Measurements from ENCODE around the gene PALM3. TPM values are rescaled to one million over a fixed set of nuclear protein-coding genes. Genes with fewer than 3 reads are reported as not detected.
"Not testable (repeated sequence)": the region's sequence is repeated elsewhere in the genome, so short reads cannot be mapped to it uniquely, and the experiment has no call there.

The PALM3 gene
- total RNA-seq, 3 donors from 2014 or later (not counting 1 experiment from before 2014, with no cell fraction given), result not detected

DNA sequence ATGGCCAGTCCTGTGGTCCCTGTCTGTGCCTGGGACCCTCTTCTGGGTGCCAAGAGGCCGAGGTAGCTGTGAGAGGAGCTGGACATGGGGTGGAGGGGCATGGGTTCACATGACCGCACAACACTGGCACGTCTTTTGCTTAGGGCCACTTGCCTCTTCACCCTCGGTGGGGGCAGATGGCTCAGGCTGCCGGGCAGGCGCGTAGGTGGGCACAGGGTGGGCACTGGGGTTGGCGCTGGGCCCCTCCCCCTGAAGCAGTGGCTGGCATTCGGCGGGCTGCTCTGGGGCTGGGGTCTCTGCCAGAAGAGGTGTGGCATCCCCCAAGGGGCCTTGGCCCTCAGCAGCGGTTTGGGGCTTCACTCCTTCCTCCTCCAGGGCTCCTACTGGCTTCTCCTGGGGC lies 8.4 kb downstream of the PALM3 start:
- Mint-ChIP-seq H3K27me3 (ENCODE audit: low read depth in 2 of 2) (peaks cover 7 to 10% of the 10 kb centered on the region in 2 donors), H3K36me3 (no peaks in the 10 kb centered on the region), H3K4me3 (no peak overlapping the region), H3K4me1 (peaks cover 5 to 23% of the 10 kb centered on the region in 2 donors), H3K27ac (peak overlapping the region in 1 of 2 donors; percentile 21), H3K9me3 (no peaks in the 10 kb centered on the region)
- H3K4me3 ChIP-seq (ENCODE audit: low read length), result no peak overlapping the region
- ATAC-seq (no peak), DNase-seq (peak in 1 of 2 donors; percentile 11)
- intact Hi-C loops (cut with micrococcal nuclease), result no loop called here
- H3K4me1 ChIP-seq (ENCODE audit: control insufficient read depth, insufficient read depth, low read length), result peaks cover 14% of the 10 kb centered on the region
- peaks cover 9% of the 10 kb centered on the region for H3K27me3 ChIP-seq (ENCODE audit: control insufficient read depth, insufficient read depth, low read length)
- WGBS (ENCODE audit: insufficient coverage), result 90% methylated on average over 11 of the region's 11 CpGs
- H3K27ac ChIP-seq (ENCODE audit: low read length), result no peak overlapping the region
- H3K9me3 ChIP-seq (ENCODE audit: control insufficient read depth, insufficient read depth, low read length), result no peaks in the 10 kb centered on the region
- H3K36me3 ChIP-seq (ENCODE audit: control insufficient read depth, insufficient read depth, low read length), result peaks cover 39% of the 10 kb centered on the region
- TF ChIP-seq CTCF (IDR thresholded peaks at IDR 0.05), result no peak

GRCh38 chr19:14053032-14053431 lies 8.8 kb downstream of the PALM3 start:
- peaks cover 43% of the 10 kb centered on the region for H3K36me3 ChIP-seq (ENCODE audit: control insufficient read depth, insufficient read depth, low read length)
- H3K9me3 ChIP-seq (ENCODE audit: control insufficient read depth, insufficient read depth, low read length), result no peaks in the 10 kb centered on the region
- Mint-ChIP-seq H3K4me1 (peaks cover under 1 to 22% of the 10 kb centered on the region in 2 donors), H3K27ac (peak overlapping the region in 1 of 2 donors; percentile 56), H3K9me3 (no peaks in the 10 kb centered on the region), H3K36me3 (no peaks in the 10 kb centered on the region), H3K27me3 (ENCODE audit: low read depth in 2 of 2) (peaks cover 3 to 5% of the 10 kb centered on the region in 2 donors), H3K4me3 (no peak overlapping the region)
- 94% methylated on average over 3 of the region's 3 CpGs for WGBS (ENCODE audit: insufficient coverage)
- H3K27ac ChIP-seq (ENCODE audit: low read length), result no peak overlapping the region
- intact Hi-C loops (cut with micrococcal nuclease), result no loop called here
- no peak overlapping the region for H3K4me3 ChIP-seq (ENCODE audit: low read length)
- no peak for ATAC-seq
- H3K4me1 ChIP-seq (ENCODE audit: control insufficient read depth, insufficient read depth, low read length), result peaks cover 9% of the 10 kb centered on the region
- no peak for TF ChIP-seq CTCF (IDR thresholded peaks at IDR 0.05)
- no peak for DNase-seq
- H3K27me3 ChIP-seq (ENCODE audit: control insufficient read depth, insufficient read depth, low read length), result peaks cover 5% of the 10 kb centered on the region

- ATAC-seq (no peak), DNase-seq (no peak)
- Mint-ChIP-seq H3K27ac (peak overlapping the region; percentile 56 to 74), H3K4me3 (no peak overlapping the region), H3K4me1 (peaks cover 0 to 17% of the 10 kb centered on the region in 2 donors), H3K36me3 (no peaks in the 10 kb centered on the region), H3K27me3 (ENCODE audit: low read depth in 2 of 2) (no peaks in the 10 kb centered on the region), H3K9me3 (no peaks in the 10 kb centered on the region)
- Histone ChIP-seq H3K9me3 (ENCODE audit: control insufficient read depth, insufficient read depth, low read length) (no peaks in the 10 kb centered on the region), H3K4me3 (ENCODE audit: low read length) (no peak overlapping the region), H3K27ac (ENCODE audit: low read length) (no peak overlapping the region), H3K36me3 (ENCODE audit: control insufficient read depth, insufficient read depth, low read length) (peaks cover 46% of the 10 kb centered on the region), H3K4me1 (ENCODE audit: control insufficient read depth, insufficient read depth, low read length) (peaks cover 4% of the 10 kb centered on the region), H3K27me3 (ENCODE audit: control insufficient read depth, insufficient read depth, low read length) (no peaks in the 10 kb centered on the region)
- 94% methylated on average over 6 of the region's 6 CpGs for WGBS (ENCODE audit: insufficient coverage)
- intact Hi-C loops (cut with micrococcal nuclease), result no loop called here
- no peak for TF ChIP-seq CTCF (IDR thresholded peaks at IDR 0.05)
Measured at GRCh38 chr19:14052470-14052869, 9.4 kb downstream of the PALM3 start.

GRCh38 chr19:14051980-14052379 lies 9.9 kb downstream of the PALM3 start:
- WGBS (ENCODE audit: insufficient coverage), result 90% methylated on average over 9 of the region's 9 CpGs
- intact Hi-C loops (cut with micrococcal nuclease), result no loop called here
- no peaks in the 10 kb centered on the region for H3K27me3 Mint-ChIP-seq (ENCODE audit: low read depth in 2 of 2)
- Histone ChIP-seq H3K9me3 (ENCODE audit: control insufficient read depth, insufficient read depth, low read length) (no peaks in the 10 kb centered on the region), H3K4me3 (ENCODE audit: low read length) (no peak overlapping the region), H3K27me3 (ENCODE audit: control insufficient read depth, insufficient read depth, low read length) (no peaks in the 10 kb centered on the region), H3K4me1 (ENCODE audit: control insufficient read depth, insufficient read depth, low read length) (peaks cover under 1% of the 10 kb centered on the region), H3K27ac (ENCODE audit: low read length) (no peak overlapping the region), H3K36me3 (ENCODE audit: control insufficient read depth, insufficient read depth, low read length) (peaks cover 46% of the 10 kb centered on the region)
- peaks cover 0 to 17% of the 10 kb centered on the region in 2 donors for H3K4me1 Mint-ChIP-seq
- no peaks in the 10 kb centered on the region for H3K36me3 Mint-ChIP-seq
- DNase-seq, result no peak
- no peak overlapping the region for H3K4me3 Mint-ChIP-seq
- no peaks in the 10 kb centered on the region for H3K9me3 Mint-ChIP-seq
- ATAC-seq, result no peak
- H3K27ac Mint-ChIP-seq, result peak overlapping the region; percentile 56 to 74
- TF ChIP-seq CTCF (IDR thresholded peaks at IDR 0.05), result no peak

DNA sequence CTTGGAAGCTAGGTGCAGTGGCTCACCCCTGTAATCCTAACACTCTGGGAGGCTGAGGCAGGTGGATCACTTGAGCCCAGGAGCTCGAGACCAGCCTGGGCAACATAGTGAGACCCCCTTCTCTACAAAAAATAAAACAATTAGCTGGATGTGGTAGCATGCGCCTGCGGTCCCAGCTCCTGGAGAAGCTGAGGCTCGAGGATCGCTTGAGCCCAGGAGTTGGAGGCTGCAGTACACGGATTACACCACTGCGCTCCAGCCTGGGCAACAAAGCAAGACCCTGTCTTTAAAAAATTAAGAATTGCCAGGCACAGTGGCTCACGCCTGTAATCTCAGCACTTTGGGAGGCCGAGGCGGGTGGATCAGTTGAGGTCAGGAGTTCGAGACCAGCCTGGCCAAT lies 10.9 kb downstream of the PALM3 start:
- H3K27ac Mint-ChIP-seq; H3K27me3 ChIP-seq (ENCODE audit: control insufficient read depth, insufficient read depth, low read length); DNase-seq; H3K27me3 Mint-ChIP-seq (ENCODE audit: low read depth in 2 of 2); H3K4me3 ChIP-seq (ENCODE audit: low read length); H3K9me3 ChIP-seq (ENCODE audit: control insufficient read depth, insufficient read depth, low read length); intact Hi-C loops (cut with micrococcal nuclease); H3K9me3 Mint-ChIP-seq; H3K36me3 Mint-ChIP-seq; H3K4me3 Mint-ChIP-seq; ATAC-seq; H3K4me1 ChIP-seq (ENCODE audit: control insufficient read depth, insufficient read depth, low read length); H3K27ac ChIP-seq (ENCODE audit: low read length): not testable (repeated sequence)
- peaks cover 52% of the 10 kb centered on the region for H3K36me3 ChIP-seq (ENCODE audit: control insufficient read depth, insufficient read depth, low read length)
- WGBS (ENCODE audit: insufficient coverage), result 96% methylated on average over 11 of the region's 11 CpGs
- peaks cover 0 to 17% of the 10 kb centered on the region in 2 donors for H3K4me1 Mint-ChIP-seq

Measured in natural killer cell (primary cell).